HepG2 (cell line): ENCODE measurements around the gene ANKS1B. TPM values are rescaled to one million over a fixed set of nuclear protein-coding genes. Genes with fewer than 3 reads are reported as not detected.

Experiments
- ATAC-seq: fragments of 200-7000 bp; cut with Tn5 transposase; 3 replicates; pipeline ENCODE4 v1.9.1; 2020; ENCODE audit warnings: mild to moderate bottlenecking, moderate library complexity
- BruUV-seq: library from RNA; stranded (reverse); fragments of 400-500 nt; replicated peaks from 2 replicates; lab custom pipeline; 2021; lab: Mats Ljungman, UMichigan
- CTCF ChIA-PET: fragments of 300-600 bp; formaldehyde crosslinking; extraction: SDS; loops from one replicate; lab custom pipeline; 2021; ENCODE audit warnings: low total read pairs, inconsistent platforms, low intra/inter-chr PET ratio; lab: Yijun Ruan, JAX
- POLR2A ChIA-PET: fragments of 350-600 bp; sonication (Branson Sonifier 250); formaldehyde crosslinking; loops from one replicate; lab custom pipeline; 2020; ENCODE audit warnings: antibody characterized with exemption, inconsistent platforms; lab: Yijun Ruan, JAX
- DNase-seq: peaks from one replicate; pipeline ENCODE4 v3.0.0-alpha.2; 2015; ENCODE audit warnings: low spot score
- FAIRE-seq: peaks from 3 replicates; lab custom pipeline; 2011; peaks lifted over from hg19 to GRCh38; lab: Jason Lieb, UNC
- H2AFZ ChIP-seq: one replicate; pipeline ENCODE4 v1.6.1; 2011; ENCODE audit warnings: low read length, inconsistent platforms
- H3K27ac ChIP-seq: fragments of 300-600 bp; 3 replicates; pipeline ENCODE4 v1.8.0; 2011; ENCODE audit warnings: mixed run types, mild to moderate bottlenecking, mixed read lengths, low read length, inconsistent platforms; ENCODE audit not compliant: insufficient read depth; ENCODE audit errors: extremely low read length
- H3K27me3 ChIP-seq, 2 experiments: fragments of 200-600 bp in 1 of 2; 2 replicates in 1 of 2; 3 replicates in 1 of 2; pipeline versions ENCODE4 v1.6.0 to v1.8.0; 2011; ENCODE audit warnings: low read length in 2 of 2, mild to moderate bottlenecking in 2 of 2, moderate library complexity in 2 of 2, inconsistent platforms in 1 of 2; ENCODE audit not compliant: insufficient read depth in 2 of 2, control insufficient read depth in 1 of 2
- H3K36me3 ChIP-seq, 2 experiments: fragments of 200-600 bp in 1 of 2; replicated peaks in 1 of 2; 2 replicates in 1 of 2; 3 replicates in 1 of 2; pipeline versions ENCODE4 v1.5.1 to v1.8.0; 2011; ENCODE audit warnings: low read length in 2 of 2, inconsistent platforms in 1 of 2; ENCODE audit not compliant: insufficient read depth in 2 of 2, control insufficient read depth in 1 of 2
- H3K4me1 ChIP-seq: 2 replicates; pipeline ENCODE4 v1.5.1; 2012; ENCODE audit warnings: low read length, inconsistent platforms; ENCODE audit not compliant: insufficient read depth
- H3K4me2 ChIP-seq: 2 replicates; pipeline ENCODE4 v1.6.0; 2011; ENCODE audit warnings: low read depth, low read length, inconsistent platforms
- H3K4me3 ChIP-seq, 3 experiments: fragments of 200-600 bp in 1 of 3; sonication (generic), shearing (Covaris generic) in 1 of 3; replicated peaks in 1 of 3; 2 replicates each; pipeline ENCODE4 v1.5.1; 2011 to 2016; ENCODE audit warnings: low read length in 3 of 3, inconsistent platforms in 2 of 3, low read depth in 2 of 3, mild to moderate bottlenecking in 2 of 3, control low read depth in 1 of 3, mixed read lengths in 1 of 3; ENCODE audit not compliant: insufficient read depth in 1 of 3
- H3K79me2 ChIP-seq: one replicate; pipeline ENCODE4 v1.6.1; 2011; ENCODE audit warnings: low read length, inconsistent platforms; ENCODE audit not compliant: insufficient read depth
- H3K9ac ChIP-seq: 2 replicates; pipeline ENCODE4 v1.6.0; 2011; ENCODE audit warnings: mild to moderate bottlenecking, low read depth, low read length, inconsistent platforms; ENCODE audit not compliant: insufficient read depth
- H3K9me3 ChIP-seq: 2 replicates; pipeline ENCODE4 v1.5.1; 2012; ENCODE audit warnings: mild to moderate bottlenecking, low read length
- H4K20me1 ChIP-seq: 2 replicates; pipeline ENCODE4 v1.6.0; 2011; ENCODE audit warnings: inconsistent platforms, mild to moderate bottlenecking, low read length, moderate library complexity; ENCODE audit not compliant: insufficient read depth
- ERF ChIP-seq: IDR thresholded peaks from 2 replicates; pipeline ENCODE4 v1.6.1; 2018; ENCODE audit warnings: missing biosample characterization, missing genetic modification reagents
- GFI1 ChIP-seq: sonication (generic); formaldehyde crosslinking; IDR thresholded peaks from 2 replicates; pipeline ENCODE4 v1.5.0; 2020; ENCODE audit warnings: missing genetic modification reagents, mild to moderate bottlenecking, borderline replicate concordance
- HNRNPUL1 ChIP-seq: fragments of 200-400 bp; formaldehyde crosslinking; IDR thresholded peaks from 2 replicates; pipeline ENCODE4 v1.6.1; 2017; ENCODE audit warnings: low read depth, mild to moderate bottlenecking, low read length, moderate library complexity
- IKZF1 ChIP-seq: fragments of 450-650 bp; IDR thresholded peaks from 2 replicates; pipeline ENCODE4 v1.7.1; 2016
- MEIS1 ChIP-seq: sonication (generic); formaldehyde crosslinking; IDR thresholded peaks from 2 replicates; pipeline ENCODE4 v1.9.0; 2021; ENCODE audit warnings: mild to moderate bottlenecking, missing genetic modification reagents, moderate library complexity, borderline replicate concordance
- RAD21 ChIP-seq: fragments of 450-650 bp; formaldehyde crosslinking; IDR thresholded peaks from 2 replicates; pipeline ENCODE4 v1.5.0; 2020; ENCODE audit warnings: mild to moderate bottlenecking
- TCF7L2 ChIP-seq: IDR thresholded peaks from 2 replicates; pipeline ENCODE4 v1.6.1; 2011; ENCODE audit warnings: mild to moderate bottlenecking, low read depth, low read length, moderate library complexity
- ZBTB20 ChIP-seq: sonication (generic); formaldehyde crosslinking; IDR thresholded peaks from 2 replicates; pipeline ENCODE4 v1.8.1; 2023; ENCODE audit warnings: missing genetic modification reagents, low read depth, mild to moderate bottlenecking, borderline replicate concordance
- ZNF207 ChIP-seq: fragments of 450-650 bp; IDR thresholded peaks from 2 replicates; pipeline ENCODE4 v1.6.1; 2016; ENCODE audit warnings: antibody characterized with exemption, borderline replicate concordance
- ZNF30 ChIP-seq: sonication (generic); formaldehyde crosslinking; IDR thresholded peaks from 2 replicates; pipeline ENCODE4 v1.5.0; 2020; ENCODE audit warnings: mild to moderate bottlenecking, missing genetic modification reagents
- ZNF34 ChIP-seq: sonication (generic); formaldehyde crosslinking; IDR thresholded peaks from 2 replicates; pipeline ENCODE4 v1.4.0; 2020; ENCODE audit warnings: mild to moderate bottlenecking, missing genetic modification reagents, borderline replicate concordance
- ZNF382 ChIP-seq: sonication (generic); formaldehyde crosslinking; IDR thresholded peaks from 2 replicates; pipeline ENCODE4 v1.5.0; 2020; ENCODE audit warnings: missing genetic modification reagents, mild to moderate bottlenecking, borderline replicate concordance
- ZNF496 ChIP-seq: sonication (generic); formaldehyde crosslinking; IDR thresholded peaks from 2 replicates; pipeline ENCODE4 v1.8.1; 2023; ENCODE audit warnings: mild to moderate bottlenecking, moderate library complexity, missing genetic modification reagents; ENCODE audit not compliant: insufficient replicate concordance
- ZNF7 ChIP-seq: IDR thresholded peaks from 2 replicates; pipeline ENCODE4 v1.6.1; 2016; ENCODE audit warnings: missing biosample characterization, missing genetic modification reagents
- ZNF83 ChIP-seq: sonication (generic); formaldehyde crosslinking; IDR thresholded peaks from 2 replicates; pipeline ENCODE4 v1.4.0; 2020; ENCODE audit warnings: missing genetic modification reagents, mild to moderate bottlenecking, borderline replicate concordance
- ZSCAN20 ChIP-seq: sonication (generic); formaldehyde crosslinking; IDR thresholded peaks from 2 replicates; pipeline ENCODE4 v1.4.0; 2020; ENCODE audit warnings: missing genetic modification reagents, mild to moderate bottlenecking, borderline replicate concordance
- ZSCAN30 ChIP-seq: sonication (generic); formaldehyde crosslinking; IDR thresholded peaks from 2 replicates; pipeline ENCODE4 v1.5.0; 2020; ENCODE audit warnings: mild to moderate bottlenecking, missing genetic modification reagents
- WGBS: methylation state at CpG from one replicate; pipeline ENCODE4 v1.1.6; 2017; ENCODE audit warnings: low lambda C conversion rate; 5-methylcytosine and 5-hydroxymethylcytosine counted together
- in situ Hi-C: cut with HindIII; loops from 2 replicates; pipeline ENCODE4 v1.10.0; 2017; ENCODE audit warnings: low pct_unique_long_range_greater_than_20kb; ENCODE audit not compliant: extremely low pct_ligation_motif_present
- intact Hi-C: fragments of 100-400 bp; cut with micrococcal nuclease; formaldehyde crosslinking; loops from one replicate; pipeline ENCODE4 v1.10.0; 2022; ENCODE audit not compliant: unreplicated experiment
- polyA plus RNA-seq, 8 experiments: library from polyadenylated mRNA; depleted of rRNA in 3 of 8; stranded (reverse) in 7 of 8; unstranded in 1 of 8; fragments of >200 nt; fragmentation: Illumina TruSeq in 4 of 8; extraction: Trizol in 4 of 8; gene quantifications; 2 replicates each; pipeline versions ENCODE4 v1.2.1 to v1.2.3, GENCODE V29; 2011 to 2016; ENCODE audit warnings: low read depth in 4 of 8, missing spikeins in 1 of 8, mixed read lengths in 1 of 8; ENCODE audit not compliant: insufficient read depth in 1 of 8
- total RNA-seq, 5 experiments: library from RNA; depleted of rRNA; stranded (reverse); fragments of >200 nt; fragmentation: Illumina TruSeq; extraction: Trizol; gene quantifications; 2 replicates each; pipeline ENCODE4 v1.2.3, GENCODE V29; 2016; ENCODE audit warnings: low read depth in 1 of 5
- TF ChIP-seq, protein P1 (sequence below): IDR thresholded peaks from 2 replicates; pipeline ENCODE4 v1.4.0; 2020; ENCODE audit warnings: mild to moderate bottlenecking, missing genetic modification reagents
- TF ChIP-seq, protein P2 (sequence below): sonication (generic); formaldehyde crosslinking; IDR thresholded peaks from 2 replicates; pipeline ENCODE4 v1.5.0; 2020; ENCODE audit warnings: missing genetic modification reagents
- TF ChIP-seq, protein P3 (sequence below): sonication (generic); formaldehyde crosslinking; IDR thresholded peaks from 2 replicates; pipeline ENCODE4 v1.9.0; 2021; ENCODE audit warnings: missing genetic modification reagents, borderline replicate concordance

Gene ANKS1B
- total and polyA plus RNA-seq, 2 of the 13 experiments (the other 11 are each of a cell fraction or from before 2014, with no cell fraction given): 0.15 TPM; not detected in 1

DNA sequence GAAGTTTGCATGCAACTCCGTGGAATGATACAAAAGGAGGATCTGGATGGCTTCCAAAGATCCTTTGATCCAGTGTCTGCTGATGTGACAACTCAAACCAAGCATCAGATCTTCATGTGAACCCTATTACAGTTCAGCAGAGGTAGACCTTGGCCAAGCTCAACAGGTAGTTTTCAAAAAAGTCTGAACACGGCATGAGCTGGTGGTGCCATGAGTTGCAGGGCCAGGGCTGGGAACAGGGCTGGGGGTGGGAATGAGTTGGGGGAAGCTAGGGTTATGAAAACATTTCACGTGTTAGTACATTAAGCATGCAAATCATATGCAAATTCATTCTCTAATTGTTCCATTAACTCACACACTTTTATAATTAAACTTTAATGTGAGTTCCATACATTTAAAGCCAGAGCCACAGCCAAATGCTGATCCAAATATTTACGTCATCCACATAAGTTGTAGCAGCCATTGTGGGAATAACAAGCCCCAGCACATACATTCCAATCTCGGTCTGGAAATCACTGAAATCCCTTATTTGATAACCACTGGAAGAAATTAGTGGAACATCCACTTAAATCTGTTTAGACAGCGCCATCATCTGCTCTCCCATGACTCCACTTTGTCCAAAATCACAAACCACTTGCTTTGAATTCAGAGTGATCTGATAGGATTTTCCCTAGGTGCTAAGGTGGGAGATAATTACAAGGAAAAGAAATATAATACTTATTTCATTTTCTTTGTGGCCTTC is 1181.1 kb downstream of the ANKS1B start (continued):
- TF ChIP-seq, protein P1, sequence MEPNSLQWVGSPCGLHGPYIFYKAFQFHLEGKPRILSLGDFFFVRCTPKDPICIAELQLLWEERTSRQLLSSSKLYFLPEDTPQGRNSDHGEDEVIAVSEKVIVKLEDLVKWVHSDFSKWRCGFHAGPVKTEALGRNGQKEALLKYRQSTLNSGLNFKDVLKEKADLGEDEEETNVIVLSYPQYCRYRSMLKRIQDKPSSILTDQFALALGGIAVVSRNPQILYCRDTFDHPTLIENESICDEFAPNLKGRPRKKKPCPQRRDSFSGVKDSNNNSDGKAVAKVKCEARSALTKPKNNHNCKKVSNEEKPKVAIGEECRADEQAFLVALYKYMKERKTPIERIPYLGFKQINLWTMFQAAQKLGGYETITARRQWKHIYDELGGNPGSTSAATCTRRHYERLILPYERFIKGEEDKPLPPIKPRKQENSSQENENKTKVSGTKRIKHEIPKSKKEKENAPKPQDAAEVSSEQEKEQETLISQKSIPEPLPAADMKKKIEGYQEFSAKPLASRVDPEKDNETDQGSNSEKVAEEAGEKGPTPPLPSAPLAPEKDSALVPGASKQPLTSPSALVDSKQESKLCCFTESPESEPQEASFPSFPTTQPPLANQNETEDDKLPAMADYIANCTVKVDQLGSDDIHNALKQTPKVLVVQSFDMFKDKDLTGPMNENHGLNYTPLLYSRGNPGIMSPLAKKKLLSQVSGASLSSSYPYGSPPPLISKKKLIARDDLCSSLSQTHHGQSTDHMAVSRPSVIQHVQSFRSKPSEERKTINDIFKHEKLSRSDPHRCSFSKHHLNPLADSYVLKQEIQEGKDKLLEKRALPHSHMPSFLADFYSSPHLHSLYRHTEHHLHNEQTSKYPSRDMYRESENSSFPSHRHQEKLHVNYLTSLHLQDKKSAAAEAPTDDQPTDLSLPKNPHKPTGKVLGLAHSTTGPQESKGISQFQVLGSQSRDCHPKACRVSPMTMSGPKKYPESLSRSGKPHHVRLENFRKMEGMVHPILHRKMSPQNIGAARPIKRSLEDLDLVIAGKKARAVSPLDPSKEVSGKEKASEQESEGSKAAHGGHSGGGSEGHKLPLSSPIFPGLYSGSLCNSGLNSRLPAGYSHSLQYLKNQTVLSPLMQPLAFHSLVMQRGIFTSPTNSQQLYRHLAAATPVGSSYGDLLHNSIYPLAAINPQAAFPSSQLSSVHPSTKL: no peak
- TF ChIP-seq ZNF207 (no peak), HNRNPUL1 (no peak), ZNF30 (CRISPR knock-in tag) (no peak), GFI1 (no peak), ZSCAN30 (no peak), TCF7L2 (no peak)
- TF ChIP-seq, protein P2, sequence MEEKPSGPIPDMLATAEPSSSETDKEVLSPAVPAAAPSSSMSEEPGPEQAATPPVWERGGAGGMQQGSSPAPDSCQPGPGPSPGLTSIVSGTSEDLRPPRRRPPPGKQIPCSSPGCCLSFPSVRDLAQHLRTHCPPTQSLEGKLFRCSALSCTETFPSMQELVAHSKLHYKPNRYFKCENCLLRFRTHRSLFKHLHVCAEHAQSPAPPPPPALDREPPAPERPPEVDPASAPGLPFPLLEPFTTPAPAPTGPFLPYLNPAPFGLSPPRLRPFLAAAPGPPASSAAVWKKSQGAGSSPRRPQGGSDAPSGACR (CRISPR knock-in tag): no peak

DNA sequence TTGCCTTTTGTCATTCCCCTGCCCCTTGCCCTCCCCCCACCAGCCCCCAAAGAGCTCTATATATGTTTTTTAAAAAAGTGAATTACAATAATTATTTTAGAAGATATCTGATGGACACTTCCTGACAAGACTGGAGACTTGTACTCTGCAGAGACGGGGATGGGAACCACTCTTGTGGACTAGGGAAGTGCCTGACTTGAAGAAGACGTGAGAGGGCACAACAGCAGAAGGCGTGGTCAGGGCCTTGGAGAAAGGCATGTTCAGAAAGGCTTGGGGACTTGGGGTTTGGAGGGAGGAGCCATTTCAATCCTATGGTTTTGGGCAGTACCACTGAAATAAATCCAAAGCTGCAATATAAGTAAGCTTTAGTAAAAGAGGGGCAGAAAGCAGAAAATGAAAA is 1184.9 kb downstream of the ANKS1B start:
- intact Hi-C loops (no loop called here), in situ Hi-C loops (no loop called here)
- DNase-seq: no peak
- Histone ChIP-seq H2AFZ (no peak overlapping the region), H3K4me3 (no peak overlapping the region), H4K20me1 (no peaks in the 10 kb centered on the region), H3K4me2 (no peak overlapping the region), H3K9ac (no peak overlapping the region), H3K9me3 (no peaks in the 10 kb centered on the region), H3K79me2 (no peaks in the 10 kb centered on the region), H3K27ac (no peak overlapping the region), H3K27me3 (no peaks in the 10 kb centered on the region; a peak in 1 of 5 replicates), H3K4me1 (no peaks in the 10 kb centered on the region), H3K36me3 (no peaks in the 10 kb centered on the region)
- ChIA-PET CTCF (no interaction called here), POLR2A (no interaction called here)
- FAIRE-seq: no peak
- WGBS: 9% methylated on average over 3 of the region's 3 CpGs
- no peak for ATAC-seq
- BruUV-seq: no TSS peak
- no peak for TF ChIP-seq ZNF83
- TF ChIP-seq ZNF7 (CRISPR knock-in tag): no peak
- TF ChIP-seq ZNF382 (CRISPR knock-in tag): no peak
- TF ChIP-seq ZNF34 (CRISPR knock-in tag): no peak
- TF ChIP-seq MEIS1 (CRISPR knock-in tag): no peak
- no peak for TF ChIP-seq ZBTB20 (CRISPR knock-in tag)
- TF ChIP-seq IKZF1: no peak
- TF ChIP-seq ZNF496: no peak
- TF ChIP-seq ERF (CRISPR knock-in tag): no peak
- TF ChIP-seq RAD21 (CRISPR knock-in tag): no peak
- TF ChIP-seq, protein P3, sequence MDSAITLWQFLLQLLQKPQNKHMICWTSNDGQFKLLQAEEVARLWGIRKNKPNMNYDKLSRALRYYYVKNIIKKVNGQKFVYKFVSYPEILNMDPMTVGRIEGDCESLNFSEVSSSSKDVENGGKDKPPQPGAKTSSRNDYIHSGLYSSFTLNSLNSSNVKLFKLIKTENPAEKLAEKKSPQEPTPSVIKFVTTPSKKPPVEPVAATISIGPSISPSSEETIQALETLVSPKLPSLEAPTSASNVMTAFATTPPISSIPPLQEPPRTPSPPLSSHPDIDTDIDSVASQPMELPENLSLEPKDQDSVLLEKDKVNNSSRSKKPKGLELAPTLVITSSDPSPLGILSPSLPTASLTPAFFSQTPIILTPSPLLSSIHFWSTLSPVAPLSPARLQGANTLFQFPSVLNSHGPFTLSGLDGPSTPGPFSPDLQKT (CRISPR knock-in tag): no peak
- no peak for TF ChIP-seq ZSCAN20 (CRISPR knock-in tag)
